GM10266 (cell line): ENCODE data around the gene ANAPC4.

ENCODE experiments used
- DNase-seq: peaks from one replicate; pipeline ENCODE4 v3.0.0; 2012; ENCODE audit errors: extremely low spot score
- TF ChIP-seq, protein P1 (sequence below): IDR thresholded peaks from 2 replicates; pipeline ENCODE4 v1.5.1; 2012; ENCODE audit warnings: mild to moderate bottlenecking, low read depth; ENCODE audit not compliant: control insufficient read depth, insufficient read depth; ENCODE audit errors: missing control alignments

Gene ANAPC4

DNA sequence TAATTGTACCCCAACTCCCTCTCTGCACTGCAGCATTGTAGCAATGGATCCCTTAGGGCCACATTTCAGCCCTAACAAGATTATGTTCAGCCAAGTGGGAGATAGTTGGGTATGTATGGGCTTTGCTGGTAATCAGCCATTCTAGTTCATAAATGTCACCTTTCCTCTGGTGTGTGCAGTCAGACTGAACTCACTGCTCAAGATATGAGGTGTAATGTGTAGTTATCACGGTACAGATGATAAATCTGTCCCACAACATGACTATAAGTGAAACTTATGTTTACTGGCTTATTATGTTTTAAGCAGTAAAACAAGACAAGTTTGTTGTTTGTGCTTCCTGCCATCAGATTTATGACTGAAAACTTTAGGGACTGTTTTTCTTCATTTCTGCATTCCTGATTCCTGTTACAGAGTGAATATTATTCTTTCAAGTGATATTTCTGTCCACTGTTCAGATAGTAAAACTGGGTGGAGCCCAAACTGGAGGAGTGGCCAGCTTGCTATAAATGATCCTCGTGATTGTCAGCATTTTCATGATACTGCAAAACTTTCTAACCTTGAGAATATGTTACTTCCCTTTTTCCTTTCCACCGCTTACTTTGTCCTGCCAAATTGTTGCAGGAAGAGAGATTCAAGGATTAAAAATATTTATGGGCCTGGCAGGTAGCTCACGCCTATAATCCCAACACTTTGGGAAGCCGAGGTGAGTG, 44.9 kb downstream of the ANAPC4 start:
- TF ChIP-seq, protein P1, sequence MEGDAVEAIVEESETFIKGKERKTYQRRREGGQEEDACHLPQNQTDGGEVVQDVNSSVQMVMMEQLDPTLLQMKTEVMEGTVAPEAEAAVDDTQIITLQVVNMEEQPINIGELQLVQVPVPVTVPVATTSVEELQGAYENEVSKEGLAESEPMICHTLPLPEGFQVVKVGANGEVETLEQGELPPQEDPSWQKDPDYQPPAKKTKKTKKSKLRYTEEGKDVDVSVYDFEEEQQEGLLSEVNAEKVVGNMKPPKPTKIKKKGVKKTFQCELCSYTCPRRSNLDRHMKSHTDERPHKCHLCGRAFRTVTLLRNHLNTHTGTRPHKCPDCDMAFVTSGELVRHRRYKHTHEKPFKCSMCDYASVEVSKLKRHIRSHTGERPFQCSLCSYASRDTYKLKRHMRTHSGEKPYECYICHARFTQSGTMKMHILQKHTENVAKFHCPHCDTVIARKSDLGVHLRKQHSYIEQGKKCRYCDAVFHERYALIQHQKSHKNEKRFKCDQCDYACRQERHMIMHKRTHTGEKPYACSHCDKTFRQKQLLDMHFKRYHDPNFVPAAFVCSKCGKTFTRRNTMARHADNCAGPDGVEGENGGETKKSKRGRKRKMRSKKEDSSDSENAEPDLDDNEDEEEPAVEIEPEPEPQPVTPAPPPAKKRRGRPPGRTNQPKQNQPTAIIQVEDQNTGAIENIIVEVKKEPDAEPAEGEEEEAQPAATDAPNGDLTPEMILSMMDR: no peak
- no peak for DNase-seq

GRCh38 chr4:25423548-25423947, 46.5 kb downstream of the ANAPC4 start:
- TF ChIP-seq, protein P1: no peak
- DNase-seq: no peak

GRCh38 chr4:25424539-25425228, 47.6 kb downstream of the ANAPC4 start:
- TF ChIP-seq, protein P1: no peak
- DNase-seq: no peak

- TF ChIP-seq, protein P1: no peak
- no peak for DNase-seq
Observed at GRCh38 chr4:25425361-25425760, 48.3 kb downstream of the ANAPC4 start.

GRCh38 chr4:25427871-25428270, 50.8 kb downstream of the ANAPC4 start:
- DNase-seq: no peak
- TF ChIP-seq, protein P1: no peak

DNA sequence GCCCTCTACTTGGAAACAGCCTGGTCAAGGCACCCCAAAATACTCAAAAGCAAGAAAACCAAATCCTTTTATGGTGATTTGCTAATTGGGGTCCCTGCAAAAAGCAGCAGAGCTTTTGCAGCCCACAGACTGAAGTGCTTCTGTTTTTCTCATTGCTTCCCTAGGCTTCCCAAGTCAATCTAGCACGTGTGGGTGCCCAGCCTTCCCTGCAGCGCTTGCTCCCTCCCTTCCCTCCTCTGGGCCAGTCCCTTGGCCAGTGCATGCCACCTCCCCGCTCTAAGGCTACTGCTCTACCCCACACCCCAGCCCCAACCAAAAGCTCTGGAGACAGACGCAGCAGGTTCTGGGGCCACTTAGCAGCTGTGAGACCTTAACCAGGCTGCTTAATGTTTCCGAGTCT, 53.6 kb downstream of the ANAPC4 start:
- no peak for DNase-seq
- TF ChIP-seq, protein P1: no peak
